GM20431 (cell line): ENCODE measurements around the gene TRIML1.
"Not testable (repeated sequence)": the region's sequence is repeated elsewhere in the genome, so short reads cannot be mapped to it uniquely, and the experiment has no call there.

Source experiments
- in situ Hi-C: fragments of 300-500 bp; cut with MseI, MboI; formaldehyde crosslinking; loops from one replicate; pipeline ENCODE4 v1.15.0; 2020; ENCODE audit warnings: low sequenced_read_pairs; ENCODE audit not compliant: unreplicated experiment

Gene TRIML1

DNA sequence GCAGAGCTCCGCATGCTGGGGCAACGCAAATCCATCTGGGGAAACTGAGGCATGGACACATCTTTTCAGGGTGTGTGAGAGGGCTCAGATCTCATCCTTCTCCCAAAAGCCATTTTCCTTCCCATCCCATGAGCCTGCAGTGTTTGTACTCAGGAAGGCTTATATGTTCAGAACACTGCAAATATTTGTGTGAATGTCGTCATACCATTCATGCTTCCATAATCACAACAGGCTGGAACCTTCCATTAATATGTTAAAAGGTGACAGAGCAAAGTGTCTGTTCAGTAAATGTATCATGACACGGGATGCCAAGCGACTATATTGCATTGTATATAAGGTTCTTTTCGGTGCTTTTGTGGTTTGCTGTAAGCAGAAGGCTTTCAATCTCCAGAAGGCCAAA lies 8.5 kb downstream of the TRIML1 start:
- in situ Hi-C loops, result no loop called here

- in situ Hi-C loops, result no loop called here
These were observed 15.6 kb downstream of the TRIML1 start for GRCh38 chr4:188154668-188155405.

DNA sequence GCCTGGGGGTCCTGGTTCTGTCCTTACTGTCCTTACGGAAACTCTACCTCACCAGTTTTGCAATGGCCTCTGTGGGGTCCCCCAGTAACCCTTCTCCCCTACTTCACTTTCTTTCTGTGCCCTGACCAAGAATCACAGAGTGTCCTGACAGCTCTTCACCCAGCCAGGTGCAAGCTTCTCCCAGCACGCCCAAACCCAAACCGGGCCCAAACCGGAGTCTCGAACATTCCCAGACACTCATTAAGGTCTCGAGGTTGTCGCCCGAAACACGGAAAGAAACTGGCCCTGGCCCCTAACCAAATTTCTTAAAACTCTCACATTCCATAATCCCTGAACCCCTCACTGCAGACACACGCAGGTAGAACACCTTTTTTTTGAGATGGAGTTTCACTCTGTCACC lies 19.1 kb downstream of the TRIML1 start:
- in situ Hi-C loops, result no loop called here

GRCh38 chr4:188159513-188160226 lies 20.4 kb downstream of the TRIML1 start:
- in situ Hi-C loops, result not testable (repeated sequence)

GRCh38 chr4:188160406-188160805 lies 21.2 kb downstream of the TRIML1 start:
- in situ Hi-C loops, result no loop called here

GRCh38 chr4:188161167-188161566 lies 21.9 kb downstream of the TRIML1 start:
- in situ Hi-C loops, result no loop called here

DNA sequence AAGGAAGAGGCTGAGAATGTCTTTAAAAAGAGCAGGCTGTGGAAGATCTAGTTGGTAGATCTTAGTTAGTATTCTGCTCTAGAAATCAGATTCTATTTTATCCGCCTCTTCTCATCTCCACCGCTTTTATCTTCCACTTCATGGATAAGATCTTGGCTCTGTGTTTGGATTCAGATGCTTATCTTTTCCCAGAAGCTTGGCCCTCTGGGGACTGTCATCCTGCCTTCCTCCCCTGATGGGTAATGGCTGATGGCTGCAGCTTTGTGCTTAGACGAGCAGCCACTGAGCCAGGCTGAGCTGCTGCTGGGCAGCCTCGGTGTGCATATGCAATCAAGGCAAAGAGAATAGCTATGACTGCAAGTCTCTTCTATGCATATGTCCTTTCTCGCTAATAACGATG lies 23.5 kb downstream of the TRIML1 start:
- in situ Hi-C loops, result no loop called here

GRCh38 chr4:188168726-188169373 lies 29.6 kb downstream of the TRIML1 start:
- in situ Hi-C loops, result no loop called here

GRCh38 chr4:188171551-188171950 lies 32.3 kb downstream of the TRIML1 start:
- in situ Hi-C loops, result no loop called here

DNA sequence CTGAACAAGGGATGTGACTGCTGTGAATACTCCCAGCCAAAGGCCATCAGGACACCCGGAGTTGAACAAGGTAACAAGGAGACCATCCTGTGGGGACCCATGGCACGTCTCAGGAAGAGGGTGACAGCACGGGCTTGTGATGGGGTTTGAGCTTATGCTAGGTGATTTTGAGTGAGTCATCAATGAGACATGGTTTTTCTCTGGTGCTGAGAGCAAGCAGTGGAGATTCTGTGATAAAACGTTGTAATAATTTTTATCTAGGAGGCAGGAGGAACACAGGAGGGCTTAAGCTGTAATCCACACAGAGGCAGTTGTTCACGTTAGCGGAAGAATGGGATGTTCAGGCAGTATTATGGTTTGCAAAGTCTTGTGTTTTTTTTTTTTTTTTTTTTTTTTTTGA lies 36.0 kb downstream of the TRIML1 start:
- in situ Hi-C loops, result no loop called here

DNA sequence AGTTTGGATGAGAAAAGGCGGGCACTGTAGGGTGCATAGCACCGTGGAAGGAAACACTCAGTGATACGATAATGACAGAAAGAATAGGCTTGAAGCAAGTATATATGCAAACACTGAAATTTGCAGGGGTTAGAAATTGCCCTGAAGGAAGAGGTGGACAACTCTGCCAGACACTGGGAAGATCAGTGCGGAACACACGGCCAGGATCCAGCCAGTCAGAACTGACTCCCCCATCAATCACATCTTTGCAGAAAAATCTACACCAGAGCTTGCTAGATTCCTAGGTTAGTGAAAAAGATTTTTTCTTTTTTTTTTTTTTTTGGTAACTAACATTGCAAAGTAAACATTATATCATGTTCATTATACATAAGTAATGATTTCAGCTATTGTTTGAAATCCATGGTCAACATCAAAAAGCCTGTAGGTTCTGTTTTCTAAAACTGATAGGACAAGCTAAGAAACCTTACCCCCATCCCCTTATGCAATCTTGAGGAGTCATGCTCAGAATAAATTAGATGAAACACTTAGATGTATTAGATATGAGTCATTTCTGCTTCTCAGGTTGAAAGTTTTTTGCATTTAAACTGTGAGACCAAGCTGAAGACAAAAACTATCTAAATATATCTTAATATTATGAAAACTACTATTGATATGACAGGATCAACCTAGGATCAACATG lies 38.9 kb downstream of the TRIML1 start:
- in situ Hi-C loops, result no loop called here

DNA sequence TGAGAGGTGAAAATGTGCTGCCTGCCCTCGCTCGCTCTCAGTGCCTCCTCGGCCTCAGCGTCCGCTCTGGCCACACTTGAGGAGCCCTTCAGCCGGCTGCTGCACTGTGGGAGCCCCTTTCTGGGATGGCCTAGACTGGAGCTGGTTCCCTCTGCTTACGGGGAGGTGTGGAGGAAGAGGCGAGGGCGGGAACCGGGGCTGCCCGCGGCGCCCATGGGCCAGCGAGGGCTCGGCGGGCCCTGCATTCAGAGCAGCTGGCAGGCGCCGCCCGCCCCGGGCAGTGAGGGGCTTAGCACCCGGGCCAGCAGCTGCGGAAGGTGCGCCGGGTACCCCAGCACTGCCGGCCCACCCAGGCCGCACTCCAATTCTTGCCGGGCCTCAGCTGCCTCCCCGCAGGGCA lies 39.6 kb downstream of the TRIML1 start:
- in situ Hi-C loops, result no loop called here

DNA sequence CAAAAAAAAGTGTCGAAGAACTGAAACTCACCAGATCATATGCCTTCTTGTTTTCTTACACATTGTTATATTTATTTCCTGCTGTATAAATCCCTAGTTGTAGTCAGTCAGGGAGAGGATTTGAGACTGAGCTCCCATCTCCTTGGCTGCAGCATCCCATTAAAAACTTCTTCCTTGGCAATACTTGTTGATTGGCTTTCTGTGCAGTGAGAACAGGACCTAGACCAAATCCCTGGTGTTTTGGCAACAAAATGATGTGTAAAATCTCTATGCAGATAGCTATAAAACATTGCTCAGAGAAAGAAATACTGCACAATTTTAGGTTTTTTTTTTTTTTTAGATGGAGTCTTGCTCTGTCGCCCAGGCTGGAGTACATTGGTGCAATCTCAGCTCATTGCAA lies 47.9 kb downstream of the TRIML1 start:
- in situ Hi-C loops, result no loop called here

- in situ Hi-C loops, result no loop called here
These were observed 51.2 kb downstream of the TRIML1 start for GRCh38 chr4:188190461-188190860.

DNA sequence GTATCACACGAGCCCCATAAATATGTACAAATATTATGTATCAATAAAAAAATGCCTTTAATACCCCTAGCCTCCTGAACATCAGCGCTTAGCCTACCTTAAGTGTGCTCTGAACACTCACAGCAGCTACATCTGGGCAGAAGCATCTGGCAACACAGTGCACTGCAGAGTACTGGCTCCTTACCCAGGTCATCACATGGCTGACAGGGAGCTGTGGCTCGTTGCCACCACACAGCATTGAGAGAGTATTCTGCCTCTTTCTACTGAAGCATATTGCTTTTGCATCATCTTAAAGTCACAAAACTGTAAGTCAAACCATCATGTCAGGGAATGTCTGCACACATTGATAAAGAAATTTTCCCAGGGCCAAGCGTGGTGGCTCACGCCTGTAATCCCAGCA lies 55.2 kb downstream of the TRIML1 start:
- in situ Hi-C loops, result no loop called here

- in situ Hi-C loops, result no loop called here
These were observed 56.2 kb downstream of the TRIML1 start for GRCh38 chr4:188195389-188195985.

DNA sequence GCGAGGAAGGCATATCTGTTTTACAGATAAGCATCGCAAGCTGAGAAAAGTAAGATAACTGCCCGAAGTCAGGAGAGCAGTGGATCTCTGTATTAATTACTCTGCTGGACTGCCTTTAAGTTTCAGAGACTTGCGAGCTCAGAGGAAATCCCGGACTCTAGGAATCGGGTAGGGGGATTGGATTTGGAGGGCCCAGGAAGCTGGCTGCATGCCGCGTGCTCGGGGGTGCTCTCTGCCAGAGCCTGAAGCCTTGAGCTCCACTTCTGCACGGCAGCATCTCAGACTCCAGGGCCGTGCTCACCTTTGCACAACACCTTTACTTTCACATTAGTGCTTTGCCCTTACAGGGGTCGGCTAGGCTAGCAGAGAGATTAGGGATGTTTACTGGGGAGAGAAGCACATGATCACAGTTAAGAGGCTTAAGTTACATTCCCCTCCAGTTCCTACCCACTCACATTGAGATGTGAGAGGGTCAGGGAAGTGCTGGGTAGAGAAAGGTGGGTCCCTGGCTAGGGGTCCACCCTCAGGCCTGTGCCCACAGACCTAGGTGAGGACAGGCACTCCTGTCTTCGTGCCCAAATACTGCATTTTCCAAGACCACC lies 57.0 kb downstream of the TRIML1 start:
- in situ Hi-C loops, result no loop called here
